Osteocyte (in vitro differentiated cells): ENCODE data around the gene ARRB2. TPM values are rescaled to one million over a fixed set of nuclear protein-coding genes. Genes with fewer than 3 reads are reported as not detected.
"Not testable (repeated sequence)": the region's sequence is repeated elsewhere in the genome, so short reads cannot be mapped to it uniquely, and the experiment has no call there.

Experiments
- DNase-seq: peaks from one replicate; pipeline ENCODE4 v3.0.0; 2021; ENCODE audit warnings: mixed read lengths; ENCODE audit not compliant: unreplicated experiment; ENCODE audit errors: extremely low spot score
- H3K27ac Mint-ChIP-seq: one replicate; pipeline ENCODE4 v1.8.0; 2021; ENCODE audit warnings: mild to moderate bottlenecking, mixed read lengths; ENCODE audit not compliant: unreplicated experiment
- H3K27me3 Mint-ChIP-seq: one replicate; pipeline ENCODE4 v1.8.0; 2021; ENCODE audit warnings: mixed read lengths; ENCODE audit not compliant: unreplicated experiment
- H3K36me3 Mint-ChIP-seq: one replicate; pipeline ENCODE4 v1.8.0; 2021; ENCODE audit warnings: mixed read lengths; ENCODE audit not compliant: unreplicated experiment
- H3K4me1 Mint-ChIP-seq: one replicate; pipeline ENCODE4 v1.8.0; 2021; ENCODE audit warnings: mixed read lengths; ENCODE audit not compliant: unreplicated experiment
- H3K4me3 Mint-ChIP-seq: one replicate; pipeline ENCODE4 v1.8.0; 2021; ENCODE audit warnings: mild to moderate bottlenecking, moderate library complexity, mixed read lengths; ENCODE audit not compliant: unreplicated experiment
- H3K9me3 Mint-ChIP-seq: one replicate; pipeline ENCODE4 v1.8.0; 2021; ENCODE audit warnings: mixed read lengths; ENCODE audit not compliant: unreplicated experiment
- total RNA-seq: library from RNA; stranded (reverse); gene quantifications from 2 replicates; pipeline ENCODE4 v1.2.1, GENCODE V29; 2021
- TF ChIP-seq, protein P1 (sequence below): fragments of 200-600 bp; sonication (generic); IDR thresholded peaks from 2 replicates; pipeline ENCODE4 v1.5.0; 2021; ENCODE audit warnings: antibody characterized with exemption, mild to moderate bottlenecking, moderate library complexity

The ARRB2 gene
- total RNA-seq, 1 donor from 2014 or later, result 23.6 TPM

DNA sequence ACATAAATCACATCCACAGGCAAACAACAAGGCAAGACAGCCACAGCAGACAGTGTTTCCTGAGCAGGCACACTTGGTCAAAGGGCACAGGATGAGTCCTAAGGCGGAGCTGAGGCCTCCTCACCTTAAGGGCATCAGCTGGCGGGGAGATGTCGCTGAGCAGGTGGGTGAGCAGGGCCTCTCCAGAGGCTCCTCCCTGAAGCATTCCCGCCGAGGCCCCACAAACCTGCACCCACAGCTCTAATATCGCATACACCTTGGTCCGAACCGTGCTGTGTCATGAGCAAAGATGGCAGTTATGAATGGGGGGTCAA is 35.8 kb upstream of the ARRB2 start:
- H3K4me1 Mint-ChIP-seq, result peaks cover 16% of the 10 kb centered on the region
- no peak overlapping the region for H3K4me3 Mint-ChIP-seq
- no peak for DNase-seq
- H3K36me3 Mint-ChIP-seq, result peaks cover 44% of the 10 kb centered on the region
- TF ChIP-seq, protein P1, sequence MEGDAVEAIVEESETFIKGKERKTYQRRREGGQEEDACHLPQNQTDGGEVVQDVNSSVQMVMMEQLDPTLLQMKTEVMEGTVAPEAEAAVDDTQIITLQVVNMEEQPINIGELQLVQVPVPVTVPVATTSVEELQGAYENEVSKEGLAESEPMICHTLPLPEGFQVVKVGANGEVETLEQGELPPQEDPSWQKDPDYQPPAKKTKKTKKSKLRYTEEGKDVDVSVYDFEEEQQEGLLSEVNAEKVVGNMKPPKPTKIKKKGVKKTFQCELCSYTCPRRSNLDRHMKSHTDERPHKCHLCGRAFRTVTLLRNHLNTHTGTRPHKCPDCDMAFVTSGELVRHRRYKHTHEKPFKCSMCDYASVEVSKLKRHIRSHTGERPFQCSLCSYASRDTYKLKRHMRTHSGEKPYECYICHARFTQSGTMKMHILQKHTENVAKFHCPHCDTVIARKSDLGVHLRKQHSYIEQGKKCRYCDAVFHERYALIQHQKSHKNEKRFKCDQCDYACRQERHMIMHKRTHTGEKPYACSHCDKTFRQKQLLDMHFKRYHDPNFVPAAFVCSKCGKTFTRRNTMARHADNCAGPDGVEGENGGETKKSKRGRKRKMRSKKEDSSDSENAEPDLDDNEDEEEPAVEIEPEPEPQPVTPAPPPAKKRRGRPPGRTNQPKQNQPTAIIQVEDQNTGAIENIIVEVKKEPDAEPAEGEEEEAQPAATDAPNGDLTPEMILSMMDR, result no peak
- H3K27me3 Mint-ChIP-seq, result no peaks in the 10 kb centered on the region
- no peak overlapping the region for H3K27ac Mint-ChIP-seq
- no peaks in the 10 kb centered on the region for H3K9me3 Mint-ChIP-seq

DNA sequence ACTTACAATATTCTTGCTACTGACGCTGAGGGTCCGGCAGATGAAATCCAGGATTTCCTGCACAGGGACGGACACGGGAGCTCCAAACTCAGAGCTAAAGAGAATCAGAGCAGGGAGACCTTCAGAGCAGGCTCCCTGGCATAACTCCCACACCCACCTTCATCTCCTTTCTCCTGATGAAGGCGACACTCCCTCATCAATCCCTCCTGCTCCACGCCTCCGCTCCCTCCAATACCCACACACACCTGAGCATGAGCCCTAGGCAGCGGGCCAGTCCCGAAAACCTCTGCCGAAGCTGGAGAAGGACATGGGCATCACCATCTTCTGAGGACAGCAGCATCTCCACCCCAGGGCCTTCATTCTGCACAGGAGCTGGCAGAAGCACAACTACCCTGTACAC is 34.6 kb upstream of the ARRB2 start:
- TF ChIP-seq, protein P1, result no peak
- H3K36me3 Mint-ChIP-seq, result peaks cover 42% of the 10 kb centered on the region
- DNase-seq, result no peak
- H3K4me1 Mint-ChIP-seq, result peaks cover 24% of the 10 kb centered on the region
- H3K27me3 Mint-ChIP-seq, result no peaks in the 10 kb centered on the region
- H3K9me3 Mint-ChIP-seq, result no peaks in the 10 kb centered on the region
- no peak overlapping the region for H3K4me3 Mint-ChIP-seq
- no peak overlapping the region for H3K27ac Mint-ChIP-seq

DNA sequence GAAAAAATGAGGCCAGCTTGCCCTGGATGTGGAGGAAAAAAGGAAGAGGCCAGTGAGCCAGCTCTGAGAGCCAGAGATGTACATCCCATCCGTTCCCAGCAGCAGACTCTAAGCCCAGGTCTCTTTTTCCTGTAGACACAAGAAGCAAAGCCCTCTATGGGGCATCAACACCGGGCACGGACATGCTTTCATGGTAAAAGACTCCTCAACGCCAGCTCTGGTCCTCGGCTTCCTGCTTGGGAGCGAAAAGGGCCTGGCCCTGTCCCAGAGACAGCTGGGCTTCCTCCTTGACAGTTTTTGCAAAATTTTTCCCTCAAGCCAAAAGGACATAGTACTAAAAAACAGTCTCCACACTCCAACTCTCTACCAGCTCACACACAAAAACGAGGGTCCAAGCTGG is 33.6 kb upstream of the ARRB2 start:
- no peak overlapping the region for H3K27ac Mint-ChIP-seq
- peaks cover 38% of the 10 kb centered on the region for H3K36me3 Mint-ChIP-seq
- no peaks in the 10 kb centered on the region for H3K27me3 Mint-ChIP-seq
- H3K9me3 Mint-ChIP-seq, result no peaks in the 10 kb centered on the region
- TF ChIP-seq, protein P1, result no peak
- DNase-seq, result no peak
- peaks cover 24% of the 10 kb centered on the region for H3K4me1 Mint-ChIP-seq
- no peak overlapping the region for H3K4me3 Mint-ChIP-seq

DNA sequence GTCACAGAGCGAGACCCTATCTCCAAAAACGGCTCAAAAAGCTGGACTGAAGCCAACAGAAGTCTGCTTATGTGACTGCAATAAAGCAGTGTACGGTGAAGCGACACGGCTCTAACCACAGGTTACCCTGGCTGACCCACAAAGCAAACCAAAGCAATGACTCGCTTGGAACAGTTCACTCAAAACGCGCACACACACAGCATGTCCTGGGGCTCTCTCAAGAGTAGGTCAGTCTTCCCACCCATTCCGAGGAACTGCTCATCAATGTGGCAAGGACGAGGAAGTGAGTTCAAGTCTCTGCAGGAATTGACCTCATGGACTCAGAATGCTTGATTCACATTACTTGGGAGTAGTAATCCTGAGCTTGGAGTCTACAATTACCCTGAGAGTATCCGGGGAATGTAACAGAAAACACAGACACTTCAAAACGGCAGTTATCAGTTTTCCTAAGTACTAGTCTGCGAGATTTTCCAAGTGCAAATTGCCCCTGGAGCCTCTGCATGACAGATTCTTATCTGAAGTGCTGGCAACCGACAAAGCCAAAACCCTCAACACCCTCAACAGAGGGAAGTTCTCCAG is 31.9 kb upstream of the ARRB2 start:
- Mint-ChIP-seq H3K36me3 (peaks cover 40% of the 10 kb centered on the region), H3K4me3 (no peak overlapping the region), H3K27ac (peak overlapping the region; percentile 60), H3K9me3 (no peaks in the 10 kb centered on the region), H3K27me3 (no peaks in the 10 kb centered on the region), H3K4me1 (peaks cover 24% of the 10 kb centered on the region)
- TF ChIP-seq, protein P1, result no peak
- no peak for DNase-seq

DNA sequence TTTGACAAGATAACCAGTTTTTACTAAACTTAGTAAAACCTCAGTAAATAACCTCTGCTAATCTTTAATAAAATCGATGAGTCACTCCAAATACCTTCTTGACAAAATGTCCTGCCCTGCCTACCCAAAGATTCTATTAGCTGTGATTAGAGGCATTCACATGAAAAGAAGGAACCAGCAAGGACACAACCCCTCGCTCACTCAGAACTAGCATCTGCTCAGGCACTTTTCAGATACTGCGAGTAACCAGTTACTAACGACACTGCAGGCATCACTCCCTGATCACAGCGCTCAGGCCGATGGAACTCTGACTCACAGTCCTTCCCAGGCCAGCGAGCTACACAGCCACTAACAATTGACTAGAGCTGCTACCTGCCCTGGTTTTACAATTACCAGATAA is 30.8 kb upstream of the ARRB2 start:
- peaks cover 24% of the 10 kb centered on the region for H3K4me1 Mint-ChIP-seq
- no peak overlapping the region for H3K4me3 Mint-ChIP-seq
- H3K27ac Mint-ChIP-seq, result peak overlapping the region; percentile 41
- no peaks in the 10 kb centered on the region for H3K9me3 Mint-ChIP-seq
- peaks cover 39% of the 10 kb centered on the region for H3K36me3 Mint-ChIP-seq
- TF ChIP-seq, protein P1, result no peak
- DNase-seq, result no peak
- H3K27me3 Mint-ChIP-seq, result no peaks in the 10 kb centered on the region

DNA sequence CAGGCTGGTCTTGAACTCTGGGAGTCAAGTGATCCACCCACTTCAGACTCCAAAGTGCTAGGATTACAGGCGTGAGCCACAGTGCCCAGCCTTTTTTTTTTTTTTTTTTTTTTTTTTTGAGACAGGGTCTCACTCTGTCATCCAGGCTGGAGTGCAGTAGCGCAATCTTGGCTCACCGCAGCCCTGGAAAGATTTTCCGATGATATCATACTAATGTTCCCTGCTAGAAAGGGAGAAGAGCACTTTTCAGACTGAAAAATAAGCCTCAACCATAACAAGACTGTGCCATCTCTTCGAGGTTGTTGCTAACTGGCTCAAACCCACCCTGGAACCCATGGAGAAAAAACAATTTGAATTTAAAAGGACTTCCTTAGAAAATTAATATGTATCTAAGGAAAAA is 26.7 kb upstream of the ARRB2 start:
- H3K36me3 Mint-ChIP-seq, result peaks cover 46% of the 10 kb centered on the region
- not testable (repeated sequence) for H3K9me3 Mint-ChIP-seq, DNase-seq, H3K27ac Mint-ChIP-seq, H3K27me3 Mint-ChIP-seq, H3K4me3 Mint-ChIP-seq
- H3K4me1 Mint-ChIP-seq, result peaks cover 17% of the 10 kb centered on the region

DNA sequence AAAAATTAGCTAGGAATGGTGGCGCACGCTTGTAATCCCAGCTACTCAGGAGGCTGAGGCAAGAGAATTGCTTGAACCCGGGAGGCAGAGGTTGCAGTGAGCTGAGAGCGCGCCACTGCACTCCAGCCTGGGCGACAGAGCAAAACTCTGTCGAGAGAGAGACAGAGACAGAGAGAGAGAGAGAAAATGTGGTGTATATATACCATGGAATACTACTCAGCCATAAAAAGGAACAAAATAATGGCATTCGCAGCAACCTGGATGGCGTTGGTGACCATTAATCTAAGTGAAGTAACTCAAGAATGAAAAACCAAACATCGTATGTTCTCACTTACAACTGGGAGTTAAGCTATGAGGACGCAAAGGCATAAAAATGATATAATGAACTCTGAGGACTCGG is 20.6 kb upstream of the ARRB2 start:
- H3K9me3 Mint-ChIP-seq, H3K4me1 Mint-ChIP-seq, H3K27ac Mint-ChIP-seq, H3K4me3 Mint-ChIP-seq, H3K27me3 Mint-ChIP-seq, DNase-seq: not testable (repeated sequence)
- H3K36me3 Mint-ChIP-seq, result peaks cover 38% of the 10 kb centered on the region
